GM10248 (cell line): ENCODE measurements around the gene SIAH3.

Experiments
- CTCF ChIA-PET: fragments of 300-600 bp; sonication (Branson Sonifier 250); formaldehyde crosslinking; extraction: SDS; loops from one replicate; lab custom pipeline; 2021; ENCODE audit warnings: antibody characterized with exemption; lab: Yijun Ruan, JAX
- POLR2A ChIA-PET: fragments of 350-650 bp; sonication (Branson Sonifier 250); formaldehyde crosslinking; extraction: SDS; loops from one replicate; lab custom pipeline; 2020; ENCODE audit warnings: antibody characterized with exemption; lab: Yijun Ruan, JAX
- DNase-seq: peaks from one replicate; pipeline ENCODE4 v3.0.0; 2012; ENCODE audit errors: extremely low spot score
- CTCF ChIP-seq: IDR thresholded peaks from 2 replicates; pipeline ENCODE4 v1.5.1; 2012; ENCODE audit warnings: mild to moderate bottlenecking, low read depth; ENCODE audit errors: extremely low read depth, missing control alignments, control extremely low read depth

SIAH3 gene

GRCh38 chr13:45870232-45870631 is 18.7 kb upstream of the SIAH3 start:
- DNase-seq = no peak
- POLR2A ChIA-PET = no interaction called here
- CTCF ChIA-PET = no interaction called here
- TF ChIP-seq CTCF = no peak

- CTCF ChIA-PET = interaction anchor here (1.5 kb wide), 1 partner anchor 9 kb away, joined by 3 read pairs; no protein-coding TSS in a partner anchor
- DNase-seq = no peak
- TF ChIP-seq CTCF = no peak
- POLR2A ChIA-PET = no interaction called here
Measured at GRCh38 chr13:45865414-45865813, 13.9 kb upstream of the SIAH3 start.

GRCh38 chr13:45863709-45864590 is 12.4 kb upstream of the SIAH3 start:
- ChIA-PET POLR2A (no interaction called here), CTCF (interaction anchor here (1.5 kb wide), 1 partner anchor 10 kb away, joined by 3 read pairs; no protein-coding TSS in a partner anchor)
- no peak for DNase-seq
- TF ChIP-seq CTCF = no peak

GRCh38 chr13:45861322-45861721 is 9.8 kb upstream of the SIAH3 start:
- POLR2A ChIA-PET = no interaction called here
- CTCF ChIA-PET = no interaction called here
- DNase-seq = no peak
- TF ChIP-seq CTCF = no peak

GRCh38 chr13:45860240-45860639 is 8.7 kb upstream of the SIAH3 start:
- DNase-seq = no peak
- CTCF ChIA-PET = no interaction called here
- no peak for TF ChIP-seq CTCF
- POLR2A ChIA-PET = no interaction called here

- CTCF ChIA-PET = interaction anchor here (0.9 to 1.1 kb wide), 2 partner anchors 12 to 48 kb away, joined by 3 read pairs; no protein-coding TSS in a partner anchor
- no peak for DNase-seq
- POLR2A ChIA-PET = no interaction called here
- no peak for TF ChIP-seq CTCF
Measured at GRCh38 chr13:45859705-45860104, 8.2 kb upstream of the SIAH3 start.
